SK-N-SH (cell line): ENCODE data around the gene VASN. TPM values are rescaled to one million over a fixed set of nuclear protein-coding genes. Genes with fewer than 3 reads are reported as not detected.

Experiments
- CTCF ChIA-PET: fragments of 300-600, 350-600 bp; formaldehyde crosslinking; extraction: SDS; loops from one replicate; lab custom pipeline; 2021; lab: Yijun Ruan, JAX
- POLR2A ChIA-PET: fragments of 350-600 bp; sonication (Branson Sonifier 250); formaldehyde crosslinking; extraction: SDS; loops from one replicate; lab custom pipeline; 2020; ENCODE audit warnings: antibody characterized with exemption, inconsistent platforms; lab: Yijun Ruan, JAX
- DNase-seq: peaks from one replicate; pipeline ENCODE4 v3.0.0; 2012
- H2AFZ ChIP-seq: fragments of 200-600 bp; sonication (generic); 2 replicates; pipeline ENCODE4 v1.8.1; 2016; ENCODE audit warnings: antibody characterized with exemption, mild to moderate bottlenecking, low read depth
- H3F3A ChIP-seq: fragments of 200-600 bp; sonication (generic); replicated peaks from 2 replicates; pipeline ENCODE3; 2016; ENCODE audit warnings: antibody characterized with exemption, mild to moderate bottlenecking; ENCODE audit not compliant: insufficient read depth
- H3K27ac ChIP-seq, 2 experiments: fragments of 200-500 bp in 1 of 2; fragments of 200-600 bp in 1 of 2; sonication (Bioruptor generic) in 1 of 2; sonication (generic), shearing (Covaris generic) in 1 of 2; 2 replicates each; pipeline versions ENCODE4 v1.5.1 to v1.6.1; 2014 to 2016; ENCODE audit warnings: low read depth in 2 of 2, inconsistent platforms in 1 of 2, low read length in 1 of 2, mild to moderate bottlenecking in 1 of 2, mixed read lengths in 1 of 2
- H3K27me3 ChIP-seq: fragments of 200-600 bp; sonication (generic), shearing (Covaris generic); 2 replicates; pipeline ENCODE4 v1.6.1; 2016; ENCODE audit warnings: mixed run types; ENCODE audit not compliant: insufficient read depth
- H3K36me3 ChIP-seq, 2 experiments: fragments of 200-500 bp in 1 of 2; fragments of 200-600 bp in 1 of 2; sonication (Bioruptor generic) in 1 of 2; sonication (generic) in 1 of 2; replicated peaks in 1 of 2; 2 replicates each; pipeline versions ENCODE3 to v1.5.1; 2014 to 2016; ENCODE audit warnings: low read length in 1 of 2, mild to moderate bottlenecking in 1 of 2; ENCODE audit not compliant: insufficient read depth in 2 of 2, control insufficient read depth in 1 of 2
- H3K4me1 ChIP-seq, 2 experiments: fragments of 200-500 bp in 1 of 2; fragments of 200-600 bp in 1 of 2; sonication (Bioruptor generic) in 1 of 2; sonication (generic), shearing (Covaris generic) in 1 of 2; 2 replicates each; pipeline versions ENCODE4 v1.5.1 to v1.6.1; 2014 to 2016; ENCODE audit warnings: low read depth in 1 of 2, low read length in 1 of 2, mixed run types in 1 of 2; ENCODE audit not compliant: insufficient read depth in 2 of 2, control insufficient read depth in 1 of 2
- H3K4me2 ChIP-seq: fragments of 200-600 bp; sonication (generic), shearing (Covaris generic); 2 replicates; pipeline ENCODE4 v1.6.1; 2017; ENCODE audit warnings: mixed run types
- H3K4me3 ChIP-seq, 2 experiments: fragments of 200-500 bp in 1 of 2; fragments of 200-600 bp in 1 of 2; sonication (Bioruptor generic) in 1 of 2; sonication (generic), shearing (Covaris generic) in 1 of 2; 2 replicates each; pipeline versions ENCODE4 v1.5.1 to v1.8.1; 2014 to 2016; ENCODE audit warnings: low read depth in 2 of 2, inconsistent platforms in 1 of 2, low read length in 1 of 2, mild to moderate bottlenecking in 1 of 2, mixed read lengths in 1 of 2, moderate library complexity in 1 of 2
- H3K79me2 ChIP-seq: fragments of 200-600 bp; sonication (generic); 2 replicates; pipeline ENCODE4 v1.8.1; 2017; ENCODE audit warnings: mild to moderate bottlenecking; ENCODE audit not compliant: insufficient read depth
- H3K9ac ChIP-seq: fragments of 200-600 bp; sonication (generic); 2 replicates; pipeline ENCODE4 v1.6.1; 2017; ENCODE audit warnings: mixed run types
- H3K9me2 ChIP-seq: fragments of 200-600 bp; sonication (generic); 2 replicates; pipeline ENCODE4 v1.6.1; 2017; ENCODE audit warnings: mixed run types
- H3K9me3 ChIP-seq: fragments of 200-600 bp; sonication (generic); 2 replicates; pipeline ENCODE4 v1.6.1; 2017; ENCODE audit warnings: mixed run types, mild to moderate bottlenecking, moderate library complexity
- H4K20me1 ChIP-seq: fragments of 200-600 bp; sonication (generic); 2 replicates; pipeline ENCODE4 v1.6.1; 2017; ENCODE audit warnings: mild to moderate bottlenecking, mixed run types; ENCODE audit not compliant: insufficient read depth
- ELF1 ChIP-seq: IDR thresholded peaks from 2 replicates; pipeline ENCODE4 v1.4.0; 2012
- FOSL2 ChIP-seq: IDR thresholded peaks from 2 replicates; pipeline ENCODE4 v1.4.0; 2012; ENCODE audit warnings: low read depth, mild to moderate bottlenecking, moderate library complexity, borderline replicate concordance
- JUND ChIP-seq: IDR thresholded peaks from 2 replicates; pipeline ENCODE4 v1.4.0; 2012
- MEF2A ChIP-seq: IDR thresholded peaks from 2 replicates; pipeline ENCODE4 v1.4.0; 2012; ENCODE audit warnings: low read depth, borderline replicate concordance
- MXI1 ChIP-seq: IDR thresholded peaks from 2 replicates; pipeline ENCODE4 v1.6.1; 2012; ENCODE audit warnings: mild to moderate bottlenecking, low read depth, low read length, improper control_type of control experiment
- NFIC ChIP-seq: IDR thresholded peaks from 2 replicates; pipeline ENCODE4 v1.4.0; 2012; ENCODE audit warnings: borderline replicate concordance
- POLR2AphosphoS5 ChIP-seq: IDR thresholded peaks from 2 replicates; pipeline ENCODE4 v1.6.1; 2012; ENCODE audit warnings: low read depth, low read length
- RAD21 ChIP-seq: IDR thresholded peaks from 2 replicates; pipeline ENCODE4 v1.6.1; 2012; ENCODE audit warnings: mild to moderate bottlenecking, low read length
- RFX5 ChIP-seq: IDR thresholded peaks from 2 replicates; pipeline ENCODE4 v1.6.1; 2012; ENCODE audit warnings: mild to moderate bottlenecking, improper control_type of control experiment, low read length
- SIN3A ChIP-seq: IDR thresholded peaks from 2 replicates; pipeline ENCODE4 v1.6.1; 2012; ENCODE audit warnings: low read depth, mild to moderate bottlenecking, low read length, moderate library complexity, borderline replicate concordance
- SMC3 ChIP-seq: IDR thresholded peaks from 2 replicates; pipeline ENCODE4 v1.6.1; 2012; ENCODE audit warnings: low read depth, low read length, improper control_type of control experiment
- YY1 ChIP-seq: IDR thresholded peaks from 2 replicates; pipeline ENCODE4 v1.4.0; 2012; ENCODE audit warnings: low read depth, mild to moderate bottlenecking
- WGBS: methylation state at CpG from one replicate; pipeline ENCODE4 v1.1.6; 2017; ENCODE audit warnings: low lambda C conversion rate; 5-methylcytosine and 5-hydroxymethylcytosine counted together
- polyA plus RNA-seq, 3 experiments: library from polyadenylated mRNA; depleted of rRNA; stranded (reverse); fragments of >200 nt; gene quantifications; 2 replicates each; pipeline ENCODE4 v1.2.3, GENCODE V29; 2012
- TF ChIP-seq, protein P1 (sequence below): IDR thresholded peaks from 2 replicates; pipeline ENCODE4 v1.4.0; 2012; ENCODE audit warnings: low read depth
- TF ChIP-seq, protein P2 (sequence below): fragments of 150-350 bp; IDR thresholded peaks from 2 replicates; pipeline ENCODE4 v1.6.1; 2017; ENCODE audit warnings: antibody characterized with exemption, low read length, low read depth, borderline replicate concordance
- TF ChIP-seq, protein P3 (sequence below): IDR thresholded peaks from 2 replicates; pipeline ENCODE4 v1.6.1; 2012; ENCODE audit warnings: mild to moderate bottlenecking, low read depth, low read length, moderate library complexity

The VASN gene
- polyA plus RNA-seq, 1 of the 3 experiments (the other 2 are of a cell fraction), result 37.4 TPM

DNA sequence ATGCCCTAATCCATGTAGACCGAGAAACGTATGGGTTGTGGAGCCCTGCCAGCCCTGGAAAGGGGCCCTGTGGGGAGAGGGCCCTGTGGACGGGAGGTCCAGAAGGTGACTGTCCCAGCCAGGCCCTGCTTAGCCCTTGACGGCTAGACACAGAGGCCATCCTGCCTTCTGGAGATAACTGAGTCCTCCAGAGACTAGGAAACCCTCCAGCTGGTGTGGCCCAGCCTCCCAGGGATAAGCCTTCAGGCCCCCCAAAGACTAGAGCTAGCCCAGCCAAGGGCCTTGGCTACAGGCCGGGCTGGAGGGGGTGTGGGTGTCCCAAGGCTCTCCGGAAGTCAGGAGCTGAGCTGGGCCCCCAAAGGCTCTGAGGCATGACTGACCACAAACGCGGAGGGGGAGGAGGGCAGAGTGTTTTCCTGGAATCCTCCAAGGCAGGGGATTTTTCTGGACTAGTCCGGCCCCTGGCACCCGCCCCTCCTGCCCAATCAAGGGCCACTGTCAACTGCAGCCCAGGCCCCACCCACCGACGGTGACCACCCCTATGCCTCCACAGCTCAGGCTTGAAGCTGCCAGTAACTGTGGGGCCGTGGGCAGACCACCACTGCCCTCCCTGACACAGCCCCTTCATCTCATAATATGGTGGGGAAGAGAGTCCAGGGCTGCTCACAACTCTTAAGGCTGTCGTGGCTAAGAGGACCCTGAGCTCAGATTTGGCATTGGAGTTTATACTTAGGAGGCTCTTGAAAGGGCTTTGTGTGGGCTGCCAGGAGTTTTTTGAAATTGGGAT, 885 bp upstream of the VASN start:
- no peaks in the 10 kb centered on the region for H3K9me2 ChIP-seq
- no peak overlapping the region for H2AFZ ChIP-seq
- CTCF ChIA-PET, result interaction anchor here (1.0 to 32.1 kb wide), 5 partner anchors 12 to 117 kb away, joined by 3 to 558 read pairs (median 7); no protein-coding TSS in a partner anchor
- no peak for DNase-seq
- peaks cover 21% of the 10 kb centered on the region for H4K20me1 ChIP-seq
- H3K9me3 ChIP-seq, result no peaks in the 10 kb centered on the region
- POLR2A ChIA-PET, result interaction anchor here (0.9 to 2.0 kb wide), 5 partner anchors 9 to 32 kb away, joined by 3 to 13 read pairs (median 3); no protein-coding TSS in a partner anchor
- peak overlapping the region; percentile 34 to 88; a peak in 3 of 4 replicates for H3K27ac ChIP-seq
- H3K79me2 ChIP-seq, result peaks cover 36% of the 10 kb centered on the region
- H3F3A ChIP-seq, result peaks cover 14% of the 10 kb centered on the region
- peak overlapping the region; percentile 91; the same call in 1 of the 2 replicates for H3K4me2 ChIP-seq
- H3K27me3 ChIP-seq, result no peaks in the 10 kb centered on the region
- no peaks in the 10 kb centered on the region for H3K36me3 ChIP-seq
- H3K4me1 ChIP-seq, result peaks cover 37 to 73% of the 10 kb centered on the region in 2 experiments
- H3K4me3 ChIP-seq, result no peak overlapping the region
- TF ChIP-seq, protein P1, sequence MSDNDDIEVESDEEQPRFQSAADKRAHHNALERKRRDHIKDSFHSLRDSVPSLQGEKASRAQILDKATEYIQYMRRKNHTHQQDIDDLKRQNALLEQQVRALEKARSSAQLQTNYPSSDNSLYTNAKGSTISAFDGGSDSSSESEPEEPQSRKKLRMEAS, result no peak
- TF ChIP-seq JUND, result no peak
- no peak for TF ChIP-seq RAD21
- no peak for TF ChIP-seq ELF1
- no peak for TF ChIP-seq RFX5
- TF ChIP-seq SMC3, result no peak
- no peak for TF ChIP-seq MXI1
- no peak for TF ChIP-seq FOSL2
- no peak for TF ChIP-seq SIN3A
- TF ChIP-seq, protein P2, sequence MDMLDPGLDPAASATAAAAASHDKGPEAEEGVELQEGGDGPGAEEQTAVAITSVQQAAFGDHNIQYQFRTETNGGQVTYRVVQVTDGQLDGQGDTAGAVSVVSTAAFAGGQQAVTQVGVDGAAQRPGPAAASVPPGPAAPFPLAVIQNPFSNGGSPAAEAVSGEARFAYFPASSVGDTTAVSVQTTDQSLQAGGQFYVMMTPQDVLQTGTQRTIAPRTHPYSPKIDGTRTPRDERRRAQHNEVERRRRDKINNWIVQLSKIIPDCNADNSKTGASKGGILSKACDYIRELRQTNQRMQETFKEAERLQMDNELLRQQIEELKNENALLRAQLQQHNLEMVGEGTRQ, result no peak
- TF ChIP-seq YY1, result no peak
- TF ChIP-seq MEF2A, result no peak
- no peak for TF ChIP-seq POLR2AphosphoS5
- TF ChIP-seq NFIC, result no peak
- TF ChIP-seq, protein P3, sequence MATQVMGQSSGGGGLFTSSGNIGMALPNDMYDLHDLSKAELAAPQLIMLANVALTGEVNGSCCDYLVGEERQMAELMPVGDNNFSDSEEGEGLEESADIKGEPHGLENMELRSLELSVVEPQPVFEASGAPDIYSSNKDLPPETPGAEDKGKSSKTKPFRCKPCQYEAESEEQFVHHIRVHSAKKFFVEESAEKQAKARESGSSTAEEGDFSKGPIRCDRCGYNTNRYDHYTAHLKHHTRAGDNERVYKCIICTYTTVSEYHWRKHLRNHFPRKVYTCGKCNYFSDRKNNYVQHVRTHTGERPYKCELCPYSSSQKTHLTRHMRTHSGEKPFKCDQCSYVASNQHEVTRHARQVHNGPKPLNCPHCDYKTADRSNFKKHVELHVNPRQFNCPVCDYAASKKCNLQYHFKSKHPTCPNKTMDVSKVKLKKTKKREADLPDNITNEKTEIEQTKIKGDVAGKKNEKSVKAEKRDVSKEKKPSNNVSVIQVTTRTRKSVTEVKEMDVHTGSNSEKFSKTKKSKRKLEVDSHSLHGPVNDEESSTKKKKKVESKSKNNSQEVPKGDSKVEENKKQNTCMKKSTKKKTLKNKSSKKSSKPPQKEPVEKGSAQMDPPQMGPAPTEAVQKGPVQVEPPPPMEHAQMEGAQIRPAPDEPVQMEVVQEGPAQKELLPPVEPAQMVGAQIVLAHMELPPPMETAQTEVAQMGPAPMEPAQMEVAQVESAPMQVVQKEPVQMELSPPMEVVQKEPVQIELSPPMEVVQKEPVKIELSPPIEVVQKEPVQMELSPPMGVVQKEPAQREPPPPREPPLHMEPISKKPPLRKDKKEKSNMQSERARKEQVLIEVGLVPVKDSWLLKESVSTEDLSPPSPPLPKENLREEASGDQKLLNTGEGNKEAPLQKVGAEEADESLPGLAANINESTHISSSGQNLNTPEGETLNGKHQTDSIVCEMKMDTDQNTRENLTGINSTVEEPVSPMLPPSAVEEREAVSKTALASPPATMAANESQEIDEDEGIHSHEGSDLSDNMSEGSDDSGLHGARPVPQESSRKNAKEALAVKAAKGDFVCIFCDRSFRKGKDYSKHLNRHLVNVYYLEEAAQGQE, result no peak
- 64% methylated on average over 7 of the region's 14 CpGs for WGBS
- no peak overlapping the region for H3K9ac ChIP-seq
